Endothelial cell of umbilical vein (primary cell): ENCODE measurements around the gene GPR108. TPM values are rescaled to one million over a fixed set of nuclear protein-coding genes. Genes with fewer than 3 reads are reported as not detected.
A peak's percentile ranks its signal among the peaks of the same experiment; 100 is the strongest.

ENCODE experiments used
- BruUV-seq: library from RNA; stranded (reverse); fragments of 400-500 nt; replicated peaks from 2 replicates; lab custom pipeline; 2021; lab: Mats Ljungman, UMichigan
- CTCF ChIA-PET: fragments of 300-600, 350-600 bp; sonication (Branson Sonifier 250); formaldehyde crosslinking; loops from one replicate; lab custom pipeline; 2021; ENCODE audit warnings: antibody characterized with exemption, inconsistent platforms; lab: Charles Lee
- POLR2A ChIA-PET: fragments of 300-600, 350-600 bp; sonication (Branson Sonifier 250); formaldehyde crosslinking; loops from one replicate; lab custom pipeline; 2021; ENCODE audit warnings: antibody characterized with exemption, inconsistent platforms; lab: Charles Lee
- DNase-seq: peaks from one replicate; pipeline ENCODE4 v3.0.0-alpha.2; 2011; ENCODE audit warnings: low read depth, low spot score
- FAIRE-seq: peaks from 2 replicates; lab custom pipeline; 2011; peaks lifted over from hg19 to GRCh38; lab: Jason Lieb, UNC
- H2AFZ ChIP-seq: 2 replicates; pipeline ENCODE4 v1.6.0; 2012; ENCODE audit warnings: low read depth, low read length, control low read depth, inconsistent platforms
- H3K27ac ChIP-seq: 2 replicates; pipeline ENCODE4 v1.5.1; 2011; ENCODE audit warnings: low read depth, mild to moderate bottlenecking, control low read depth, low read length, moderate library complexity; ENCODE audit not compliant: insufficient read depth
- H3K27me3 ChIP-seq, 2 experiments: 2 replicates each; pipeline versions ENCODE4 v1.6.0 to v1.6.1; 2011; ENCODE audit warnings: low read length in 2 of 2, mixed read lengths in 1 of 2; ENCODE audit not compliant: control insufficient read depth in 2 of 2, insufficient read depth in 2 of 2
- H3K36me3 ChIP-seq, 2 experiments: 2 replicates in 1 of 2; 3 replicates in 1 of 2; pipeline ENCODE4 v1.5.1; 2011; ENCODE audit warnings: low read length in 2 of 2, mild to moderate bottlenecking in 1 of 2, moderate library complexity in 1 of 2; ENCODE audit not compliant: control insufficient read depth in 2 of 2, insufficient read depth in 2 of 2; ENCODE audit errors: extremely low read depth in 1 of 2
- H3K4me1 ChIP-seq: 3 replicates; pipeline ENCODE4 v1.5.1; 2011; ENCODE audit warnings: mild to moderate bottlenecking, low read length; ENCODE audit not compliant: control insufficient read depth, insufficient read depth; ENCODE audit errors: extremely low read depth
- H3K4me2 ChIP-seq: 2 replicates; pipeline ENCODE4 v1.6.1; 2011; ENCODE audit warnings: low read length, control low read depth, mixed read lengths; ENCODE audit not compliant: insufficient read depth
- H3K4me3 ChIP-seq, 3 experiments: fragments of 200-600 bp in 1 of 3; sonication (generic), shearing (Covaris generic) in 1 of 3; replicated peaks in 1 of 3; 2 replicates each; pipeline ENCODE4 v1.5.1; 2011 to 2016; ENCODE audit warnings: control low read depth in 3 of 3, low read length in 3 of 3, mild to moderate bottlenecking in 2 of 3, inconsistent platforms in 1 of 3, low read depth in 1 of 3, moderate library complexity in 1 of 3; ENCODE audit not compliant: insufficient read depth in 1 of 3
- H3K79me2 ChIP-seq: 2 replicates; pipeline ENCODE4 v1.6.0; 2012; ENCODE audit warnings: low read length, inconsistent platforms; ENCODE audit not compliant: control insufficient read depth, insufficient read depth
- H3K9ac ChIP-seq: replicated peaks from 2 replicates; pipeline ENCODE3; 2011; ENCODE audit warnings: low read length, control low read depth; ENCODE audit not compliant: insufficient read depth; ENCODE audit errors: extremely low read depth
- H3K9me1 ChIP-seq: replicated peaks from 3 replicates; pipeline ENCODE4 v1.6.0; 2011; ENCODE audit warnings: mild to moderate bottlenecking, low read length; ENCODE audit not compliant: control insufficient read depth, insufficient read depth; ENCODE audit errors: extremely low read depth
- H3K9me3 ChIP-seq: replicated peaks from 2 replicates; pipeline ENCODE4 v1.5.1; 2012; ENCODE audit warnings: low read length, inconsistent platforms; ENCODE audit not compliant: control insufficient read depth, insufficient read depth
- H4K20me1 ChIP-seq: replicated peaks from 2 replicates; pipeline ENCODE3; 2011; ENCODE audit warnings: mild to moderate bottlenecking, low read length; ENCODE audit not compliant: control insufficient read depth, insufficient read depth; ENCODE audit errors: extremely low read depth
- EZH2 ChIP-seq: IDR thresholded peaks from 2 replicates; pipeline ENCODE4 v1.6.1; 2012; ENCODE audit warnings: borderline replicate concordance, low read depth, mild to moderate bottlenecking, moderate library complexity, low read length, inconsistent platforms; ENCODE audit not compliant: severe bottlenecking
- FOS ChIP-seq: IDR thresholded peaks from 2 replicates; pipeline ENCODE4 v1.6.1; 2011; ENCODE audit warnings: mild to moderate bottlenecking, low read length, moderate library complexity, borderline replicate concordance; ENCODE audit not compliant: insufficient read depth
- GATA2 ChIP-seq: IDR thresholded peaks from 2 replicates; pipeline ENCODE4 v1.7.0; 2011; ENCODE audit warnings: low read depth, mild to moderate bottlenecking, moderate library complexity, mixed read lengths, low read length; ENCODE audit not compliant: insufficient read length, insufficient read depth
- JUN ChIP-seq: IDR thresholded peaks from 2 replicates; pipeline ENCODE4 v1.6.1; 2011; ENCODE audit warnings: borderline replicate concordance, low read depth; ENCODE audit not compliant: insufficient read length, insufficient read depth
- MAX ChIP-seq: IDR thresholded peaks from 2 replicates; pipeline ENCODE4 v1.6.1; 2011; ENCODE audit not compliant: insufficient read depth, insufficient read length
- MYC ChIP-seq: IDR thresholded peaks from one replicate; pipeline ENCODE4 v1.6.1; 2011; ENCODE audit warnings: mild to moderate bottlenecking, low read depth, low read length
- POLR2AphosphoS5 ChIP-seq: IDR thresholded peaks from 2 replicates; pipeline ENCODE4 v1.6.1; 2012; ENCODE audit warnings: low read depth, mild to moderate bottlenecking, control low read depth, low read length, moderate library complexity; ENCODE audit not compliant: insufficient read depth
- dilution Hi-C: fragments of 300-500 bp; cut with MboI; formaldehyde crosslinking; loops from one replicate; pipeline ENCODE4 v1.15.0; 2019; ENCODE audit warnings: low sequenced_read_pairs; ENCODE audit not compliant: extremely low pct_ligation_motif_present
- intact Hi-C: fragments of 100-400 bp; cut with micrococcal nuclease; formaldehyde crosslinking; loops from one replicate; pipeline ENCODE4 v1.10.0; 2022
- polyA plus RNA-seq, 4 experiments: library from polyadenylated mRNA; depleted of rRNA in 3 of 4; stranded (reverse) in 3 of 4; unstranded in 1 of 4; fragments of >200 nt; gene quantifications; 2 replicates each; pipeline versions ENCODE4 v1.2.1 to v1.2.3, GENCODE V29; 2011 to 2012; ENCODE audit warnings: missing spikeins in 1 of 4
- total RNA-seq: library from RNA; stranded (reverse); gene quantifications from 2 replicates; pipeline ENCODE4 v1.2.3, GENCODE V29; 2021

The GPR108 gene
- total and polyA plus RNA-seq, 2 donors (not counting 3 experiments of a cell fraction or from before 2014, with no cell fraction given) = 68.5 to 80.2 TPM

GRCh38 chr19:6744381-6745301, 7.3 kb upstream of the GPR108 start:
- TF ChIP-seq MAX = no peak
- no peak for TF ChIP-seq EZH2
- TF ChIP-seq POLR2AphosphoS5 = peak; percentile 69
- no peak for TF ChIP-seq MYC
- TF ChIP-seq GATA2 = no peak
- TF ChIP-seq JUN = no peak
- peak; percentile 44 for TF ChIP-seq FOS
- Histone ChIP-seq H3K4me1 (peaks cover 26% of the 10 kb centered on the region), H3K9ac (peak overlapping the region; percentile 17), H3K27me3 (no peaks in the 10 kb centered on the region), H3K9me3 (no peaks in the 10 kb centered on the region), H3K27ac (peak overlapping the region; percentile 70), H3K4me2 (peak overlapping the region; percentile 5), H3K36me3 (peaks cover 9 to 30% of the 10 kb centered on the region in 2 experiments), H4K20me1 (no peaks in the 10 kb centered on the region), H3K79me2 (peaks cover 37% of the 10 kb centered on the region), H2AFZ (no peak overlapping the region), H3K4me3 (no peak overlapping the region), H3K9me1 (no peaks in the 10 kb centered on the region)
- intact Hi-C loops (loop anchor here (1.0 to 5.0 kb wide), 2 partner anchors 9 to 1832 kb away; no protein-coding TSS in a partner anchor), dilution Hi-C loops (no loop called here)
- CTCF ChIA-PET = interaction anchor here (1.4 to 1.5 kb wide), 3 partner anchors 59 to 228 kb away, joined by 4 to 6 read pairs (median 4); no protein-coding TSS in a partner anchor
- FAIRE-seq (peak; percentile 91), DNase-seq (peak; percentile 78)
- BruUV-seq = no TSS peak
- POLR2A ChIA-PET = no interaction called here
